GM12872 (cell line): ENCODE data around the gene SSB.

Experiments
- TF ChIP-seq, protein P1 (sequence below): IDR thresholded peaks from 3 replicates; pipeline ENCODE4 v1.5.1; 2011; ENCODE audit warnings: low read depth, mild to moderate bottlenecking, low read length, moderate library complexity; ENCODE audit not compliant: insufficient read depth

Gene SSB

DNA sequence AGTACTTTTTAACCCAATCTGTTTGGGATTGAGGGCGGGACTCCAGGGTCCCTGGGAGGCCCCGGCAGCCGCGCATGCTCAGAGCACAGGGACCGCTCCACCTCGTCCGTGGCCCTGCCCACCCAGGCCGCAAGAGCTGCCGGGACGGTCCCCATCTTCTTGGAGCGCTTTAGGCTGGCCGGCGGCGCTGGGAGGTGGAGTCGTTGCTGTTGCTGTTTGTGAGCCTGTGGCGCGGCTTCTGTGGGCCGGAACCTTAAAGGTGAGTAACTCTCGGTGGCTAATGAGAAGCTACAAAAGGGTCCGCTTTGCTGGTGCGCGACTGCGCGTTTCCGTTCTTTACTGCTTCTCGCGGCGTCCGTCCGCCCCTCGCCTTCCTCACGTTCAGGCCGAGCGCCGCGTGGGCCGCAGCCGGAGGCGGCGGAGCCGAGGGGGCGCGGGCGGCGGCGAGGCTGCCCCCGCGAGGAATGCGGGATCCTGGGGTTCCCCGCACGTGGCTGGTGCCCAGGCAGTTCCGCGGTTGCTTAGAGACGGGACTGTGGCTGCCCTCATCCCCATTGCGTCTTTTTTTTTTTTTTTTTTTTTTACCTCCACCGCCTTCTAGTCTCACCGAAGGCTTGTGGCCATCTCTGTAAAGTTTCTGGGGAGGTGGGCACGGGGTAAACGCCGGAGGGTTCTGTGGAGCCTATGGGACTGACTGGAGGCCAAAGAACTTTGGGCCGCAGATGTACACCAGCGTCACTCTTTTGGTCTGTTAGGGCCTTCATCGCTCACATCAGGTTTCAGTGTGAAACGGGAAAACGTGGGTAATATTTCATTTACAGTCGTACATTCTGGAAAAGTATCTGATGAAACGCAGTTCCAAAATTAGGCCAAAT lies at the start of gene SSB:
Gene SSB (plus strand): TSS at position 154 of the 875 bp plus-strand sequence. CDS start 2,090 bp downstream, outside the sequence.
- TF ChIP-seq, protein P1, sequence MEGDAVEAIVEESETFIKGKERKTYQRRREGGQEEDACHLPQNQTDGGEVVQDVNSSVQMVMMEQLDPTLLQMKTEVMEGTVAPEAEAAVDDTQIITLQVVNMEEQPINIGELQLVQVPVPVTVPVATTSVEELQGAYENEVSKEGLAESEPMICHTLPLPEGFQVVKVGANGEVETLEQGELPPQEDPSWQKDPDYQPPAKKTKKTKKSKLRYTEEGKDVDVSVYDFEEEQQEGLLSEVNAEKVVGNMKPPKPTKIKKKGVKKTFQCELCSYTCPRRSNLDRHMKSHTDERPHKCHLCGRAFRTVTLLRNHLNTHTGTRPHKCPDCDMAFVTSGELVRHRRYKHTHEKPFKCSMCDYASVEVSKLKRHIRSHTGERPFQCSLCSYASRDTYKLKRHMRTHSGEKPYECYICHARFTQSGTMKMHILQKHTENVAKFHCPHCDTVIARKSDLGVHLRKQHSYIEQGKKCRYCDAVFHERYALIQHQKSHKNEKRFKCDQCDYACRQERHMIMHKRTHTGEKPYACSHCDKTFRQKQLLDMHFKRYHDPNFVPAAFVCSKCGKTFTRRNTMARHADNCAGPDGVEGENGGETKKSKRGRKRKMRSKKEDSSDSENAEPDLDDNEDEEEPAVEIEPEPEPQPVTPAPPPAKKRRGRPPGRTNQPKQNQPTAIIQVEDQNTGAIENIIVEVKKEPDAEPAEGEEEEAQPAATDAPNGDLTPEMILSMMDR: no peak

DNA sequence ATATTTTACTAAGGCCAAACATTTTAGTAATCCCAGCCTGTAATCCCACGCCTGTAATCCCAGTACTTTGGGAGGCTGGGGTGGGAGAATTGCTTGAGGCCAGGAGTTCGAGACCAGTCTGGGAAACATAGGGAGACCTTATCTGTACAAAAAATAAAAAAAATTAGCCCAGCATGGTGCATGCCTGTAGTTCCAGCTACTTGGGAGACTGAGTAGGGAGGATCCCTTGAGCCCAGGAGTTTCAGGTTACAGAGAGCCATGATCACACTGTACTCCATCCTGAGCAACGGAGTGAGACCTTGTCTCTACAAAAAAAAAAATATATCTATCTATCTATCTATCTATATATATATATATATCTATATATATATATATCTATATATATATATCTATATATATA lies 45.9 kb upstream of the SSB start:
- TF ChIP-seq, protein P1: no peak

DNA sequence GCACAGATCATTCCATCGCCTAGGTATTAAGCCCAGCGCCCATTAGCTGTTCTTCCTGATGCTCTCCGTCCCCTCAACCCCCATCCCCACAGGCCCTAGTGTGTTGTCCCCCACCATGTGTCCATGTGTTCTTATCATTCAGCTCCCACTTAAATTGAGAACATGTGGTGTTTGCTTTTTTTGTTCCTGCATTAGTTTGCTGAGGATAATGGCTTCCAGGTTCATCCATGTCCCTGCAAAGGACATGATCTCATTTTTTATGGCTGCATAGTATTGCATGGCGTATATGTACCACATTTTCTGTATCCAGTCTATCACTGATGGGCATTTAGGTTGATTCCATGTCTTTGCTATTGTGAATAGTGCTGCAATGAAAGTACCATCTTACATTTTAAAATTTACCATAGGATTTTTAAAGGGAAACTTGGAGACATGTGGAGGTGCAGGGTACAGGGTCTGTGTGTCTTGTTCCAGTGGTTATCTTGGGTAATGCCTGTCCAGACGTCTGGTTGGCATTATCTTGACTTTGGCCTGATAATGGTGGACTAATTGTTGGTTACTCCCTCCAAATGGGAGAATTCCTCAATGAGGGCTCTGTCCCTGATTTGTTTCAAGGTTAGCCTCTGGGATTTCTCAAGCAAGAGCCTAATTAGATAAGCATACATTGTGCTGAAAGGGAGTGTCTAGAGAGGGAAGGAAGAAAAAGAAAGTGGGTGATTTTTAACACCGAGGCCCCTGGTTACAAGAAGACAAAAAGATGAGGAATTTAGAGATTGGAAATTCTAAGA lies 43.4 kb upstream of the SSB start:
- TF ChIP-seq, protein P1: no peak

DNA sequence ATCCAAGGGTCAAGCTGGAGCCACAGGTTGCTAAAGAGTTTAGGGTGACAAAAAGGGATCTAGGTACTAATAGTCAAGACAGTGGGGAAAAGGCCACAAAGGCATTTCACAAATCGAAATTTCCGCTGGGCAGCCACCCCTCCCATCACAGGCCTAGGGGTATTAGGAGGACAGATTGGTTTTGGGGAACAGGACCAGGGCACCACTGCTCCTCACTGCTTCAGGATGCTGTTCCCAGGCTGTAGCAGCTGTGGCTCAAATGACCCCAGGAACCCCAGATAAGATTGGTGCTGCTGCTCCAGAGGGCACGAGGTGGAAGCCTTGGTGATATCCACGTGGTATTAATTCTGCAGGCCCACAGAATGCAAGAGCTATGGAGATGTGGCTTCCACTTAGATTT lies 42.3 kb upstream of the SSB start:
- TF ChIP-seq, protein P1: no peak

DNA sequence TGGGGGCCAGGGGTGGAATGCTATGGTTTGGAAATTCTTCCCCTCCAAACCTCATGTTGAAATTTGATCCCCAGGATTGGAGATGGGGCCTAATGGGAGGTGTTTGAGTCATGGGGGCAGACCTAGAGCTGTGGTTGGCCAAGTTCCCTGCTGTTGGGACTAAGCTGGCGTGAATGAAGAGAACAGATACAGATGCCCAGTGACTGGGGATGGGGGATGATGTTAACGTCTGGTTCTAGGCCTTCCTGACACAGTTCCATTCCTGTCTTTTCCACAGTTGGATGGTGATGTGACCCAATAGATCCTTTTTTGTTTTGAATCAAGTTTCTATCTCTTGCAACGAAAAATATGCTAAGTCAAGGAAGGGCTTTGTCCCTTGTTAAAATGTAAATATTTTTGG lies 41.3 kb upstream of the SSB start:
- TF ChIP-seq, protein P1: no peak

DNA sequence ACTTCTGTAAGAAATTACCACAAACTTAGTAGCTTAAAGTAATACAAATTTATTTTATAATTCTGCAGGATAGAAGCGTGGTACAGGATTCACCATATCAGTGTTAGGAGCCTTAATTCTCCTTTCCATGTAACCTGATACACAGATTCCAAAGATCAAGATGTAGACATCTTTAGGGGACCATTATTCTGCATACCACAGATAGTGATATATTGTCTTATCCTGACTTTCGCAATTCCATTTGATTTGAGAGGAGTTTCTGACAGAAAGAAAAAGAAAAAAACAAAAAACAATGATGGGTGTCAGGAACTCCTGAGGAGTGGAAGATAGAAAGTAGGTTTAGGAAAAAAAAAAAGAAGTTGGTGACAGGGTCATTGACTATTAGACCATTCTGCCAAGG lies 40.9 kb upstream of the SSB start:
- TF ChIP-seq, protein P1: no peak

DNA sequence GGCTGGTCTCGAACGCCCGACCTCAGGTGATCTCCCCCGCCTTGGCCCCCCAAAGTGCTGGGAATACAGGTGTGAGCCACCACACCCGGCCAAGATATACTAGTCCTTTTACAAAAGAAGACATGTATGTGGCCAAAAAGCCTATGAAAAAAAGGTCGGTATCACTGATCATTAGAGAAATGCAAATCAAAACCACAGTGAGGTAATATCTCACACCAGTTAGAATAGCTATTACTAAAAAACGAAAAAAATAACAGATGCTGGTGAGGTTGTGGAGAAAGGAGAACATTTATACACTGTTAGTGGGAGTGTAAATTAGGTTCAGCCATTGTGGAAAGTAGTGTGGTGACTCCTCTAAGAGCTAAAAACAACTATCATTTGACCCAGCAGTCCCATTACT lies 38.7 kb upstream of the SSB start:
- TF ChIP-seq, protein P1: no peak
